ENCODE data around the gene MTA1.
A peak's percentile ranks its signal among the peaks of the same experiment; 100 is the strongest.

Gene MTA1

DNA sequence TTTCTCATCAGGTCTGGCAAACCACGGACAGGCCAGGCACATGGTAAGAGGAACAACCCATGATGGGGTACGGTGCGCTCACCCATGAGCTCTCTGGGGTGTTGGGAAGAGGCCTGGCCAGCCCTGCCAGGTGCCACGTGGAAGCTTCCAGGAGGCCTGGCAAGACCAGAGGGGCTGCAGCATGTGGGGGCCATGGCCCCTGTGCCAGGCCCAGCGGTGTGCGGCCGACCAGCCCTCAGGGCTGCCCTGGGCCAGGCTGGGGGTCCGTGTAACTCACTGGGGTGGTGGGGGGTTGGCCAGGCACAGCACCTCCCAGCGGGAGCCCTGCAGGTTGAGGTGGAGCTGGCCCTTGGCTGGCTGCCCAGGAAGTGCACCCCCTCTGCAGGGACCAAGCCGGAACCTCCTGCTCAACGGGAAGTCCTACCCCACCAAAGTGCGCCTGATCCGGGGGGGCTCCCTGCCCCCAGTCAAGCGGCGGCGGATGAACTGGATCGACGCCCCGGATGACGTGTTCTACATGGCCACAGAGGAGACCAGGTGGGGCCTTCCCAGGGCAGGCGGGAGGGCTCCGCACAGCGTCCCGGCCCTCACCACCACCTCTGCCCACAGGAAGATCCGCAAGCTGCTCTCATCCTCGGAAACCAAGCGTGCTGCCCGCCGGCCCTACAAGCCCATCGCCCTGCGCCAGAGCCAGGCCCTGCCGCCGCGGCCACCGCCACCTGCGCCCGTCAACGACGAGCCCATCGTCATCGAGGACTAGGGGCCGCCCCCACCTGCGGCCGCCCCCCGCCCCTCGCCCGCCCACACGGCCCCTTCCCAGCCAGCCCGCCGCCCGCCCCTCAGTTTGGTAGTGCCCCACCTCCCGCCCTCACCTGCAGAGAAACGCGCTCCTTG lies 50.1 kb downstream of the MTA1 start:
- no peaks in the 10 kb centered on the region for H3K9me3 ChIP-seq (ENCODE audit: low read length)
- H3K79me2 ChIP-seq (ENCODE audit: insufficient read depth, low read length) = no peaks in the 10 kb centered on the region
- H3K9me2 ChIP-seq (ENCODE audit: low read depth, low read length) = no peaks in the 10 kb centered on the region
- H3K27me3 ChIP-seq (ENCODE audit: insufficient read depth, low read length) = no peaks in the 10 kb centered on the region
- peaks cover 58% of the 10 kb centered on the region for H3K36me3 ChIP-seq (ENCODE audit: insufficient read depth, low read length)
- H3K4me3 ChIP-seq (ENCODE audit: low read depth, low read length, poor library complexity, severe bottlenecking) = no peak overlapping the region
- H4K20me1 ChIP-seq (ENCODE audit: insufficient read depth, low read length) = no peaks in the 10 kb centered on the region
- H3K4me1 ChIP-seq (ENCODE audit: insufficient read depth, low read length, severe bottlenecking) = peaks cover under 1% of the 10 kb centered on the region
- no peak for TF ChIP-seq EZH2 (IDR thresholded peaks at IDR 0.05; ENCODE audit: borderline replicate concordance, low read length)
- TF ChIP-seq, protein P1, sequence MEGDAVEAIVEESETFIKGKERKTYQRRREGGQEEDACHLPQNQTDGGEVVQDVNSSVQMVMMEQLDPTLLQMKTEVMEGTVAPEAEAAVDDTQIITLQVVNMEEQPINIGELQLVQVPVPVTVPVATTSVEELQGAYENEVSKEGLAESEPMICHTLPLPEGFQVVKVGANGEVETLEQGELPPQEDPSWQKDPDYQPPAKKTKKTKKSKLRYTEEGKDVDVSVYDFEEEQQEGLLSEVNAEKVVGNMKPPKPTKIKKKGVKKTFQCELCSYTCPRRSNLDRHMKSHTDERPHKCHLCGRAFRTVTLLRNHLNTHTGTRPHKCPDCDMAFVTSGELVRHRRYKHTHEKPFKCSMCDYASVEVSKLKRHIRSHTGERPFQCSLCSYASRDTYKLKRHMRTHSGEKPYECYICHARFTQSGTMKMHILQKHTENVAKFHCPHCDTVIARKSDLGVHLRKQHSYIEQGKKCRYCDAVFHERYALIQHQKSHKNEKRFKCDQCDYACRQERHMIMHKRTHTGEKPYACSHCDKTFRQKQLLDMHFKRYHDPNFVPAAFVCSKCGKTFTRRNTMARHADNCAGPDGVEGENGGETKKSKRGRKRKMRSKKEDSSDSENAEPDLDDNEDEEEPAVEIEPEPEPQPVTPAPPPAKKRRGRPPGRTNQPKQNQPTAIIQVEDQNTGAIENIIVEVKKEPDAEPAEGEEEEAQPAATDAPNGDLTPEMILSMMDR (IDR thresholded peaks at IDR 0.05; ENCODE audit: low read length) = no peak
- no peak overlapping the region for H3K9ac ChIP-seq (ENCODE audit: low read length)
- H2AFZ ChIP-seq (ENCODE audit: low read length) = no peak overlapping the region
- H3F3A ChIP-seq (ENCODE audit: insufficient read depth, low read length) = no peaks in the 10 kb centered on the region
- H3K27ac ChIP-seq (ENCODE audit: low read depth, low read length, poor library complexity, severe bottlenecking) = no peak overlapping the region
- no peak overlapping the region for H3K4me2 ChIP-seq (ENCODE audit: low read length)

- no peaks in the 10 kb centered on the region for H3K9me2 ChIP-seq (ENCODE audit: low read depth, low read length)
- peaks cover 8% of the 10 kb centered on the region; the same call in 1 of the 2 replicates for H3K27me3 ChIP-seq (ENCODE audit: insufficient read depth, low read length)
- no peak overlapping the region for H3K4me3 ChIP-seq (ENCODE audit: low read depth, low read length, poor library complexity, severe bottlenecking)
- TF ChIP-seq, protein P1 (IDR thresholded peaks at IDR 0.05; ENCODE audit: low read length) = no peak
- TF ChIP-seq EZH2 (IDR thresholded peaks at IDR 0.05; ENCODE audit: borderline replicate concordance, low read length) = no peak
- H3F3A ChIP-seq (ENCODE audit: insufficient read depth, low read length) = no peaks in the 10 kb centered on the region
- no peak overlapping the region for H2AFZ ChIP-seq (ENCODE audit: low read length)
- peaks cover 49% of the 10 kb centered on the region for H3K36me3 ChIP-seq (ENCODE audit: insufficient read depth, low read length)
- peaks cover 7% of the 10 kb centered on the region for H3K4me1 ChIP-seq (ENCODE audit: insufficient read depth, low read length, severe bottlenecking)
- no peak overlapping the region for H3K4me2 ChIP-seq (ENCODE audit: low read length)
- H3K9ac ChIP-seq (ENCODE audit: low read length) = no peak overlapping the region
- H3K27ac ChIP-seq (ENCODE audit: low read depth, low read length, poor library complexity, severe bottlenecking) = no peak overlapping the region
- H3K9me3 ChIP-seq (ENCODE audit: low read length) = no peaks in the 10 kb centered on the region
- no peaks in the 10 kb centered on the region for H4K20me1 ChIP-seq (ENCODE audit: insufficient read depth, low read length)
- no peaks in the 10 kb centered on the region for H3K79me2 ChIP-seq (ENCODE audit: insufficient read depth, low read length)
These were observed 51.0 kb downstream of the MTA1 start for GRCh38 chr14:105470350-105471296.

DNA sequence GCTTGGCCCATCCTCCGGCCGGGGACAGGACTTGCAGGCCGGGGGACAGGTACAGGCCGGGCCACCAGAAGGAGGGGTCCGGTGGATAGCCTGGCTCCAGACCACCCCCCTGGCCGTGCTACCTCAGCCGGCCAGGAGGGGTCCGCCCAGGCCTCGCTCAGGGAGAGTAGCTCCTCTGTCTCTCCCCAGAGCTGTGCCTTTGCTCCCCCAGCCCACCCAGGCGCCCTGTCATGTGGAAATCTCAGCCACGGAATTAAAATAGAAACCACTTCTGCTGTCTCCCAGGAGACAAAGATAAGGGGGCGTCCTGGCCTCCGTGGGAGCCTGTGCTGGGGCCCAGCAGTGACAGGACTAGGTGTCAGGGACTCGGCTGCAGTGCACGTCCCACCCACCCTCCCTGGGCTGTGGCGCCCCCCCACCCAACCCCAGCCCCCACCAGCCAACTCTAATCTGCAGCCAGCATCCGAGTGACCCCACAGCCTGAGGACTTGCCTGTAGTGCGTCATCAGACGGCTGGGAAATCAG lies 51.7 kb downstream of the MTA1 start:
- TF ChIP-seq, protein P1 (IDR thresholded peaks at IDR 0.05; ENCODE audit: low read length) = peak; percentile 15; the same call in 1 of the 2 replicates
- TF ChIP-seq EZH2 (IDR thresholded peaks at IDR 0.05; ENCODE audit: borderline replicate concordance, low read length) = no peak
- H3K9ac ChIP-seq (ENCODE audit: low read length) = no peak overlapping the region
- no peak overlapping the region for H3K4me3 ChIP-seq (ENCODE audit: low read depth, low read length, poor library complexity, severe bottlenecking)
- H3K79me2 ChIP-seq (ENCODE audit: insufficient read depth, low read length) = no peaks in the 10 kb centered on the region
- no peaks in the 10 kb centered on the region for H4K20me1 ChIP-seq (ENCODE audit: insufficient read depth, low read length)
- H3K27ac ChIP-seq (ENCODE audit: low read depth, low read length, poor library complexity, severe bottlenecking) = no peak overlapping the region
- H3K4me1 ChIP-seq (ENCODE audit: insufficient read depth, low read length, severe bottlenecking) = peaks cover 7% of the 10 kb centered on the region
- H3K9me3 ChIP-seq (ENCODE audit: low read length) = no peaks in the 10 kb centered on the region
- no peak overlapping the region for H2AFZ ChIP-seq (ENCODE audit: low read length)
- H3F3A ChIP-seq (ENCODE audit: insufficient read depth, low read length) = no peaks in the 10 kb centered on the region
- H3K4me2 ChIP-seq (ENCODE audit: low read length) = no peak overlapping the region
- H3K9me2 ChIP-seq (ENCODE audit: low read depth, low read length) = no peaks in the 10 kb centered on the region
- peaks cover 42% of the 10 kb centered on the region for H3K36me3 ChIP-seq (ENCODE audit: insufficient read depth, low read length)
- peaks cover 13% of the 10 kb centered on the region; the same call in 1 of the 2 replicates for H3K27me3 ChIP-seq (ENCODE audit: insufficient read depth, low read length)
